GM06990 (cell line): ENCODE measurements around the gene CHST5.

Experiments used
- DNase-seq: peaks from one replicate; pipeline ENCODE4 v3.0.0-alpha.2; 2011; ENCODE audit not compliant: insufficient read length; ENCODE audit errors: extremely low read depth
- H3K27me3 ChIP-seq: replicated peaks from 2 replicates; pipeline ENCODE4 v1.6.0; 2011; ENCODE audit warnings: low read length; ENCODE audit not compliant: control insufficient read depth, insufficient read depth
- H3K36me3 ChIP-seq: 2 replicates; pipeline ENCODE4 v1.5.1; 2011; ENCODE audit warnings: low read length; ENCODE audit not compliant: control insufficient read depth, insufficient read depth
- H3K4me3 ChIP-seq: replicated peaks from 2 replicates; pipeline ENCODE4 v1.5.1; 2011; ENCODE audit warnings: low read depth, mild to moderate bottlenecking, control low read depth, low read length
- CTCF ChIP-seq: IDR thresholded peaks from 2 replicates; pipeline ENCODE4 v1.5.1; 2011; ENCODE audit warnings: low read length, control low read depth, mild to moderate bottlenecking, inconsistent platforms; ENCODE audit not compliant: insufficient read depth, poor library complexity, severe bottlenecking

Gene CHST5

GRCh38 chr16:75486676-75487313, 49.1 kb downstream of the CHST5 start:
- no peaks in the 10 kb centered on the region for H3K36me3 ChIP-seq

GRCh38 chr16:75486014-75486675, 49.8 kb downstream of the CHST5 start:
- no peak for TF ChIP-seq CTCF
- no peak for DNase-seq
- no peaks in the 10 kb centered on the region for H3K27me3 ChIP-seq
- H3K4me3 ChIP-seq = 0 out of 2 replicates have a peak overlapping the region, but pooled peaks have one; percentile 22
- no peaks in the 10 kb centered on the region for H3K36me3 ChIP-seq

More at GRCh38 chr16:75486676-75487313, 49.1 kb downstream of the CHST5 start:
- H3K27me3 ChIP-seq = no peaks in the 10 kb centered on the region
- TF ChIP-seq CTCF = no peak
- 0 out of 2 replicates have a peak overlapping the region, but pooled peaks have one; percentile 15 for H3K4me3 ChIP-seq
- no peak for DNase-seq

GRCh38 chr16:75485230-75486013, 50.5 kb downstream of the CHST5 start:
- H3K27me3 ChIP-seq = no peaks in the 10 kb centered on the region
- no peak for DNase-seq
- H3K36me3 ChIP-seq = no peaks in the 10 kb centered on the region
- TF ChIP-seq CTCF = no peak
- no peak overlapping the region for H3K4me3 ChIP-seq

- H3K27me3 ChIP-seq = no peaks in the 10 kb centered on the region
- no peaks in the 10 kb centered on the region for H3K36me3 ChIP-seq
- H3K4me3 ChIP-seq = no peak overlapping the region
- no peak for DNase-seq
- no peak for TF ChIP-seq CTCF
Measured at GRCh38 chr16:75483222-75483621, 52.7 kb downstream of the CHST5 start.

- Histone ChIP-seq H3K27me3 (no peaks in the 10 kb centered on the region), H3K36me3 (no peaks in the 10 kb centered on the region)
- TF ChIP-seq CTCF = no peak
Measured at GRCh38 chr16:75482434-75483205, 53.3 kb downstream of the CHST5 start.

More at GRCh38 chr16:75482434-75483205, 53.3 kb downstream of the CHST5 start:
- H3K4me3 ChIP-seq = no peak overlapping the region
- DNase-seq = no peak
